ENCODE results near the gene LEMD3.

Gene LEMD3

DNA sequence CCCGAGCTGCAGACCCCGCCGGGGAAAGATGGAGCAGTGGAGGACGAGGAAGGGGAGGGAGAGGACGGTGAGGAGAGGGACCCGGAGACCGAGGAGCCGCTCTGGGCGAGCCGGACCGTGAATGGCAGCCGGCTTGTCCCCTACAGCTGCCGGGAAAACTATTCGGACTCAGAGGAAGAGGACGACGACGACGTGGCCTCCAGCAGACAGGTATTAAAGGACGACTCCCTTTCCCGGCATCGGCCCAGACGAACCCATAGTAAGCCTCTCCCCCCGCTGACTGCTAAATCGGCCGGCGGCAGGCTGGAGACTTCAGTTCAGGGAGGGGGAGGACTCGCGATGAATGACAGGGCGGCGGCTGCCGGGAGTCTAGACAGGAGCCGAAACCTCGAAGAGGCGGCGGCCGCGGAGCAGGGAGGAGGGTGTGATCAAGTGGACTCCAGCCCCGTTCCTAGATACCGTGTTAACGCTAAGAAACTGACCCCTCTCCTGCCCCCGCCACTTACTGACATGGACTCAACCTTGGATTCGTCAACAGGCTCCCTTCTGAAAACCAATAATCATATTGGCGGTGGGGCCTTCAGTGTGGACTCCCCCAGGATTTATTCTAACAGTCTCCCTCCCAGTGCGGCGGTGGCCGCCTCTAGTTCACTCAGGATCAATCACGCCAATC, 962 bp downstream of the LEMD3 start:
- DNase-seq, result peak; percentile 87

DNA sequence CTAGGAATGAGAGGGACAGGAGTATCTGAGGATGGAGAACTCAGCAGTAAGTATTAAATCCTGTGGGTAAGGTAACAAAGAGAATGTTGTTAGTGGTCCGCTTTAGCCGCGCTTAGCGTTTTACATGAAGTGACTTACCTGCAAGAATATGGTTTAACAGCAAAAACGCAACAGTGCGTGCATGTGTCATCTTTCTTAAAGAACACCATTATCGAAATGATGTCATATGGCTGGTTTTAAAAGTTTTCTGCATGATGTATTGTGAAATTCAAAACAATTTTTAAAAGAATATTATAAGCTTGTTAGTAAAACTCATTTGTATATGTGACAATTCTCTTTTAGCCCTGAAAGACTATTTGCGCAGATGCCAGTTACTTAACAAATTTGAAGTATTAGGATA, 1.7 kb downstream of the LEMD3 start:
- DNase-seq, result no peak

DNA sequence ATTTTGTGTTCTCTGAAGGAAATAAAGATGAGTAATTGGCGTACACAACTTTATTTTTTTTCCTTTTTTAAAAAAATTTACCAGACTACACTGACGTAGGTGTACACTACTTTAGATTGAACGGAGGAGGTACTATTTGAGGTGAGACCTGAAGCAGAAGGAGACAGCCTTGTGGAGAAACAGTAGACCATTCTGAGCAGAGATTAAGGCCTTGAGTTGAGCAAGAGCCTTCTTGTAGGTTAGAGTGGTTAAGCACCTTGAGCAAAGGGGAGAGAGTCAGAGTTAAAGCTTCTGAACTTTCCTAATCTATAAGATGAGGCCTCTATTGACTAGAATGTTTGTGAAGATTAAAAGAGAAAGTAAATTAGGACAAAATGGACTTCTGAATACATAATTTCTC, 2.5 kb downstream of the LEMD3 start:
- DNase-seq, result no peak

DNA sequence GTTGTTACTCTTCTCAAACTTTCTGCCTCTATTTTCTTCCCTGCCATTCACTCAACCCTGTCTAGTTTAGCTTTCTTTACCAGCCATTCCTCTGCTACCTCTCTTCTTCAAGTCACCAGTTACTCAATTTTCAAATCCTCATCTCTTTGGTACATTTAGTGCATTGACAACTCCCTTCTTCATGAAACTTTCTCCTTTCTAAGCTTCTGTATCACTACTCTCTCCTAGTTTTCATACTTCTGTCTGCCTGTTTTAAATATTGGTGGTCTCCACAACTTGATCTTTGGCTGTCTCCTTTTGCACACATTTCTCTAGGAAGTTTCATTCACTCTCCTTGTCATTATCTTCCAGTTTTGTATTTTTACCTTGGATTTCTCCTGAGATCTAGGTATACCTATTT, 6.0 kb downstream of the LEMD3 start:
- DNase-seq, result no peak

DNA sequence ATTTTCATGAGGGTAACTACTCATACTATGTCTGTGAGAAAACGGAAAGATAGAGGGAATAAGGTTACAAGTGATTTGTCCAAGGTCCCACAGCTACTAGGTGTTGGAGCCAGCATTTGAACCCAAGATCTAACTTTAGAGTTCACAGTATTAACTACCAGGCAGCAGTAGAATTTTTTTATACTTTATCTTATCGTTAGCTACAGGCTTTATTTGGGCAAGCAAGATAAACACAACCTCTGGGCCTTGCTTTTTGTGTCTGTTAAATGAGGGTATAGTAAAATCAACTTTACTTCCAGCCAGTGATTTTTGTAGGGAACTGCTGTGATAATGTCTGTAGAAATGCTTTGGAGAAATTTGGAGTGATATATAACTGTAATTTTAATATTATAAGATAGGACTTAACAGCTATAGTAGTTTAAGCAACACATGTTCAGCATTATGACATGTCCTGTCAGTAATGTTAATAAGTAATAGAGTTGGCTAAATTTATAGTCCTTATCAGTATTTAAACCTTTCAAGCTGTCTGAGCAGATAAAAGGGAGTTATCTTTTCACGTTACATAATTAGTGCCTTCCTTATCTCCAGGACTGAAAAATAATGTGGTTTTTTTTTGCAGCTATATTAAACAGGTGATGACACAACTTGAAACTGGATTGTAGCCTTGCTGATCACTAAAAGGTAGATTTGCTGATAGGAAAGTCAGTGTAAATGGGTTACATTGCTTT, 12.8 kb downstream of the LEMD3 start:
- DNase-seq, result no peak

DNA sequence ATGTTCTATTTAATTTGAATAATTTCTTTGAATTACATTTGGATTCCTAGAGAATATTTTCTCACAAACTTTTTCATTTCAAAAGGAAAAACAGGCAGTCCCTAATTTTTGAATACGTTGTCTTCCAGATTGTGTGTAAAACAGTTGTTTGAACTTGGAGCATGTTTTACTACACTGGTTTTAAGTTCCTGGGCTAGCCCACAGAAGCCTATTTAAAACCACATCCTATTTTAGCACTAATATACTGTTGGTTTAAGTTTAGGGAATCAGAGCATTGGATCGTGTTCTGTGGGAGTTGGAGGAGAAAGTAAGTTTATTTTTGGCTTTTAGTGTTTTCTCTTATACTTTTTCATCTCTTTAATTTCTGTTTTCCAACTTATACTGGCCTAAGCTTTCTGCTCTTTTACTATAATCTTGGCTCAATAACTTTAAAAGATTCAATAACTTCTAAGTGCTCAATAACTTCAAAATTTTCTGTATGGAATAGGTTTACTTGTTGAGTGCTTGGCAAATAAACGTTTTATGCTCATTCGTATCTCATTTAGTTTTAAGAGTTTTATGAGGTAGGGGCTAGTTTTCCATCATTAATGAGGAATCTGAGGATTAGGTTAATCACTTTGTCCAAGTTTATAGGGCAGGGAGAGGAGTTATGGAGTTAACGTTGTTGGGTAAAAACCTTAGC, 14.9 kb downstream of the LEMD3 start:
- no peak for DNase-seq

DNA sequence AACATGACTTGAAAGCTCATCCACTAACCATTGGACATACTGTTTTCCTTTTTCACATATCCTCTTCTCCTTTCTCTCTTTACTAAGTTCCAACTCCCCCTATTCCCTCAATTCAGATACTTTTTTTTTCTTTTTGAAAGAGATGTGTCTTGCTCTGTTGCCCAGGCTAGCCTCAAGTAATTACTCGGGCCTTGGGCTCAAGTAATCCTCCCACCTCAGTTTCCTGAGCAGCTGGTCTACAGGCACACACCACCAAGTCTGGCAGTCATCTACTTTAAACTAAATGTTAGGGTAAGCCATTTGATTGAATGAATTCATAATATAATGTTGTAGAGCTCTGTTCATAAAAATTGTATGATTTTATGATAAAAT, 15.5 kb downstream of the LEMD3 start:
- DNase-seq, result no peak

DNA sequence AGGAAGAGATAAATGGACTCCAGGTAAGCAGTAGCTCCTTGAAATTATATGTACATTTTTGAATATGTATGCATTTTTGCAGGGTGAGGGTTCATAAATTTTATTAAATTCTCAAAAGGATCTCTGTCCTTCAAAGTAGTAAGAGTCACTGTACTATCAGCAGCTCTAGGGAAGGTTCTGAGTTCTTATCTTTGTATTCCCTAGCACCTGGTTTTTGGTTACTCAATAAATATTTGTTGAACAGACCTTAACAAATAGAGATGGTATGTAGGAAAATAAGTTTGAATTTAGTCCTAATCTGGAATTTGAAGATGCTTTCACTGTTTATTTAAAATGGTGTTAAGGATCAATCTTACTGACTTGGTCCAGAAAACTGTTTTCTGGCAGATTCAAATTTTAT, 18.3 kb downstream of the LEMD3 start:
- no peak for DNase-seq

DNA sequence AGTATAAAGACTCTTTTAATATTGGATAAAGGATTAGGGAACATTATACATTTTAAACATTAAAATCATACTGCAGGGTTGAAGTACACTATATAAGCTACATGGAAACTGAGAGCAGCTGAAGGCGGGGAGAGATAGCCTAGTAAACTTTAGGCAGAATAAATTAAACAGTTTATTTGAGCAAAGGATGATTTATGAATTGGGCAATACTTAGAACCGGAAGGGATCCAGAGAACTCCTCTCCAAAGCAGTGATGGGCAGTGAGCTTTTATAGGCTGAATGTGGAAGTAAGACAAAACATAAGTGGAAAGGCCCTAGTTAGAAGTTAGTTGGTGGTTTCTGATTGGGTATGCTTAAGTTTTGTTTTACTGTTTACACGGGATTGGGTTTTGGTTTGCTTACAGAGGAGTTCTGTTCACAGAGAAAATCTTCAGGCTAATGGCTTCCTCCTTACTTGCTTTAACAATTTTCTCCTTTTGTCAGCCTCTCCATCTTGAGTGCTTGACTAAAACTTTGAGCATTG, 18.9 kb downstream of the LEMD3 start:
- DNase-seq, result no peak

DNA sequence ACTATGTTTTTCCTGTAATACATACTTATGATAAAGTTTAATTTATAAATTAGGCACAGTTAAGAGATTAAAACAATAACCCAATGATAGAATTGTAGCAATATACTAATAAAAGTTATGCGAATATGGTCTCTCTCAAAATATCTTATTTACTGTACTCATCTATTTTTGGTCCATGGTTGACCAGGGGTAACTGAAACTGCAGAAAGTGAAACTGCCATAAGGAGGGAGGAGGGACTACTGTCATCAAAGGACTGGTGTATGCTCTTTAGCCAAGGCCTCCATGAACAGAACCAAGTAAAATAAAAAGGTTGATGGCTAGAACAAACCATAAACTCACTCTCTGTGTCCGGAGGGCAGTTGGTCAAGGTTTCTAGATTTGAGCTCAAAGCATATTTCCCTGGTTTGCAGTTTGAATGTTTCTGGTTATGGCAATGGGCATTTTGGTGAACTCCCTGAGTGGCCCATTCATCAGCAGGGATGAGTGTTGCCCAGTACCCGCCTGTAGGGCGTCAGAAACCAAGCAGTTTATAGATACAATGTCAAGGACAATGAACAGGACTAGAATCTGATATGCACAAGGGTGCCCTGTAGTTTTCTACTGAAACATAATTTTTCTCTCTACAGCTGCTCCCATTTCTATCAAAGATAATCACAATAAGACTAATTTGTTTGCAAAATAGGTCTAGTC, 19.8 kb downstream of the LEMD3 start:
- no peak for DNase-seq

DNA sequence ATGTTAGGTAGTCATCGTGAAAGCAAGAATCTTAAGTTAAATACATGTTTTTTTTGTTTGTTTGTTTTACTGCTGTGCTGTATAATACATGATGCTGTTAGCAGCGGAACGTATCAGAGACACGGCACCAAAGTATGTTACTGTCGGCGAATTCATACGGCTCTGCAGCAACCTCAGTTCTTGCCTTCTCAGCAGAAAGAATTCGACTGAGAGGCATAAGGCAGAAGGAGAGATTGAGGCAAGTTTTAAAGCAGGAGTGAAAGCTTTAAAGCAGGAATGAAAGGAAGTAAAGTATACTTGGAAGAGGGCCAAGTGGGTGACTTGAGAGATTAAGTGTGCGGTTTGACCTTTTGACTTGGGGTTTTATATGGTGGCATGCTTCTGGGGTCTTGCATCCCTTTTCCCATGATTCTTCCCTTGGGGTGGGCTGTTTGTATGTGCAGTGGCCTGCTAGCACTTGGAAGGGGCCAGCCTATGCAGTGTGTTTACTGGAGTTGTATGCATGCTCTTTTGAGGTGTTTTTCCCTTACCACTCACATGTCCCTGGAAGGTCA, 23.7 kb downstream of the LEMD3 start:
- no peak for DNase-seq

DNA sequence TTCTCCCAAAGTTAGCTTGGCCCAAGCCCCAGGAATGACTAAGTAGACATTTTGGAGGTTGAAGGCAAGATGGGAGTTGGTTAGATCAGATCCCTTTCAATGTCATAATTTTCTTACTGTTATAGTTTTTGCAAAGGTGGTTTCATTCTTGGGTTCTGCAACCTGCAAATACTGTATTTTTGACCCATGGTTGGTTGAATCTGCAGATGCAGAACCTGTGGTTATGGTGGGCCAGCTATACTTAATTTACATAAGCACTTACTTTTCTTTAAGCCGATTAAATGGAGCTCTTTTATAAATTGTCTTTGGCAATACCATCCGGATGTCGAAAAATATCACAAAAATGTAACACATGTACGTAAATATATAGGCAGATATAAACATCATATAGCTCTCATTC, 25.6 kb downstream of the LEMD3 start:
- DNase-seq, result no peak

DNA sequence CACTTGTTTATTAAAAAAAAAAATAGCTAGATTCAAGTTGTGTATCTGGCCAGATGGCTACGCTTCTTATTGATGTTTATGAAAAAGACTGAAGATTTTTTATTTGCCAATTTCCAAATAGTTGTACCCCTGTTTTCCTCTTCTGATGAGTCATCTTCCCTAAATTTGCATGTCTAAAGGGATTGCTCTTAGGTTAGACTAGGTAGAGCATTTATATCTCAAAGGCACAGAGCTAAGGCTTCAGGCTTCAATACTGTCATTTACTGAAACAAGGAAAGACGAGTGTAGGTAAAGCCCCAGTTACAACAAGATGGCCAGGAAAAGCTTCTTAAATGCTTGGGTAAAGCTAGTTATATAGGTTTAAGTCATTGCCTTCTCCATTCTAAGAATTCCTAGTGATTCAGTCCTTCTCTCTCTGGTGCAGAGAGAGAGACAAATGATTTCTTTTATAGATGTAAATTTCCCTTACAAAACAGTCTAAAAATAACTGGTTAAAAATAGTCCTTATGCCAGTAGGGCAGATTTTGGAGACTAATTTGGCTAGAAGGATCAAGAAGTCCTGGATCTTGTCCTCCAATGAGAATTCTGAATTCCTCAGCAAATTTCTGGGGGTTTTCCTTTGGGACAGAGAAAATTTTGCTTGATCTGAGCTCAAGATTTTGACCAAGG, 26.1 kb downstream of the LEMD3 start:
- DNase-seq, result no peak

DNA sequence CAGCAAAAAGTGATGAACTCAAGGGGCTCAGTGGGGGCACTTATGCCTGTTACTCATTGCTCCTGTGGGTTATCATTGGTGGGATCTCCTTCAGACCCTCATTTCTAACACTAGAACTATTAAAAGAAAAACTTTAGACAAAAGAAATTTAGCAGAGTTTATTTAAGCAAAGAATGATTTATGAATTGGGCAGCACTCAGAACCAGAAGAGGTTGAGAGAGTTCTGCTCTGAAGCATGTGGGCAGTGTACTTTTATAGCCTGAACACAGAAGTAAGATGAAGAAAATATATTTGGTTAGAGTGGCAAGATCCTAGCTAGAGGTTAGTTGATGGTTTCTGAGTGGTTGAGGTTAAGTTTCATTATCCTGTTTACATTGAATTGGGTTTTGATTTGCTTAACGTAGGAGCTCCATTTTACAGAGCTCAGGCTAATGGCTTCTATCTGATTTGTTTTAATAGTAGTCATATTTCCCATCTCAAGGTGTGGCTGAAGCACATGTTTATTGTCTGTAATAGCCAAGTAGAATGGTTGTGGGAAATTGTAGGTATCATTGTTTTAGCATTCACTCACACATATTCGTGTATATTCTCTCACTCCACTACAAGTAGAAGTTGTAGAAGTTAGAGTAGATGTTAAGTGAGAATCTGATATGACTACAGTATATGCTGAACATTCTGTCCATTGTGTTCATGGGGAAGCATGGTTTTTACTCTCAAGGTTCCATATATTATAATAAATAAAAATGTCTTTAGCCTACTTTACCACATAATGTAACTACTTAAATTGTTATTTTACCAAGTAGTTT, 27.6 kb downstream of the LEMD3 start:
- DNase-seq, result no peak

DNA sequence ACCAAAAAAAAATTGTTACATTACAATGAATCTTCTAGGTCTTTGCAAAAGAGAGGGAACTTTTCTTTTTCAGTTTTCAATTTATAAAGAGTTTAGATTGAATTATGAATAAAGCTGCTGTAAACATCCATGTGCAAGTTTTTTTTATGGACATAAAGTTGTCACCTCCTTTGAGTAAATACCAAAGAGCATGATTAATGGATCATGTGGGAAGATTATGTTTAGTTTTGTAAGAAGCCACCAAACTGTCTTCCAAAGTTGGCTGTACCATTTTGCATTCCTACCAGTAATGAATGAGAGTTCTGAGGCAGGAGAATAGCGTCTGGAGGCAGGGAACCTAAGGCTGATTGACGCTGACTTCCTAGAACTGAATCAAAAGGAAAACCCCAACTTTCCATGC, 30.2 kb downstream of the LEMD3 start:
- no peak for DNase-seq

DNA sequence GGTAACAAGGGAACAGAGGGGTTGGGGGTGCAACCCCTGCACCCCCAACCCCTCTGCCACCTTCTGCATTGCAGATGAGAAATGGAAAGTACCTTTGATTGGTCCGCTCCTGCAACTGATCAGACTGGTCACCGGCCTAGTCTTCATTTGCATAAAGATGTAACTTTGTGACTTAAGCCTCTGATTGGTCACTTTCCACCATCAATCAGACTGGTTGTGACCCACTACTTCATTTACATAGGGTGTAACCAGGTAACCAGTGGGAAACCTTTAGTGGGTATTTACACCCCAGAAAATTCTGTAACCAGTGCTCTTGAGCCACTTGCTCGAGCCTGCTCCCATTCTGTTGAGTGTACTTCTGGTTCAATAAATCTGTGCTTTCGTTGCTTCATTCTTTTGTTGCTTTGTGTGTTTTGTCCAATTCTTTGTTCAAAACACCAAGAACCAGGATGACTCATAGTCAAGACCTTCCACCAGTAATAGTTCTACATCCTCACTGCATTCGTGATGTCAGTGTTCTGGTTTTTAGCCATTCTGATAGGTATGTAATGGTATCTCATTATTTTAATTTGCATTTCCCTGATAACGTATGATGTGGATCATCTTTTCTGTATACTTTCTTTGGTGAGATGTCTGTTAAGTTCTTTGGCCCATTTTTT, 30.8 kb downstream of the LEMD3 start:
- DNase-seq, result no peak

DNA sequence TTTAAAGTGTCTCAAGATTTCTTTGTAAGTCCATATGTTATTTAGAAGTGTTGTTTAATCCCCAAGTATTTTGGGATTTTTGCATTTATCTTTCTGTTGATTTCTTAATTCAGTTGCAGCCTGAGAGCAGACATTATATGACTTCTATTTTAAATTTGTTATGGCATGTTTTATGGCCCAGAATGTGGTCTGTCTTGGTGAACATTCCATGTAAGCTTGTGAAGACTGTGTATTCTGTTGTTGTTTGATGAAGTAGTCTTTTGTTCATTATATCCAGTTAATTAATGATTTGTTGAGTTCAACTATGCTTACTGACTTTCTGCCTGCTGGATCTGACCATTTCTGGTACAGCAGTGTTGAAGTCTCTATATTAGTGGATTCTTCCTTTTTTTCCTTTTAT, 34.0 kb downstream of the LEMD3 start:
- DNase-seq, result no peak

DNA sequence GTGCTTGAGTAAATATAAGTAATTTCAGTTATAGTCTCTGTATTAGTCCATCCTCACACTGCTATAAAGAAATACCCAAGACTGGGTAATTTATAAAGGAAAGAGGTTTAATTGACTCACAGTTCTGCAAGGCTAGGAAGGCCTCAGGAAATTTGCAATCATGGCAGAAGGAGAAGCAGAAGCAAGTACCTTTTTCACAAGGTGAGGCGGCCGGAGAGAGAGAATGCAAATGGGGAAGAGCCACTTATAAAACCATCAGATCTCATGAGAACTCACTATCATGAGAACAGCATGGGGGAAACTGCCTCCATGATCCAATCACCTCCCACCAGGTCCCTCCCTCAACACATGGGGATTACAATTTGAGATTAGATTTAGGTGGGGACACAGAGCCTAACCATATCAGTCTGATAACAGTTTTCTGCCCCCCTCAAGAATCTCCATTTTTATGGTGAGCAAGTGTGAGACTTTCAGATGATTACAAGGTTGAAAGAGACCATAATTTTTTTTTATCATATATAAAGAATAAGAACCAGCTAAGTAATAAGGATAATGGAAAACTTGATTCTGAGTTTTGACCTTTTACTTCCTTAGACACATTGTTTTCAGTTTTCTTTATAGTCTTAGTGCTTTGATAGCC, 35.6 kb downstream of the LEMD3 start:
- DNase-seq, result no peak

DNA sequence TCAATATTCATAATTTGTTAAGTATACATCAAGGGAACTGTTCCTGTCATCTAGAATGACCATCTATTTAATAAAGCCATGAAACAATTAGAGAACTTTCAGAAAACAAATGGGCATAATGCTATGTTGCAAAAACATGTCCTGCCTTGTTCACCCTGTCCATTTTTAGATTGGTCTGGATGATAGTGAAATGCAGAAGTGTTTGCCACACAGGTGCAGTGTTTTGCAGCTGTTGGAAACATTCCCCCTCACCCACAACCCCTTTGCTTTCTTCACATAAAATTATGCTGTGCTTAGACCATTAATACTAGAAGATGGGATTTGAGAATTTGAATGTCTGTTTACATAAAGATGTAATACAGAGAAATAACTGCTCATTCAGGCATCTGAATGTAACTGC, 36.5 kb downstream of the LEMD3 start:
- no peak for DNase-seq

DNA sequence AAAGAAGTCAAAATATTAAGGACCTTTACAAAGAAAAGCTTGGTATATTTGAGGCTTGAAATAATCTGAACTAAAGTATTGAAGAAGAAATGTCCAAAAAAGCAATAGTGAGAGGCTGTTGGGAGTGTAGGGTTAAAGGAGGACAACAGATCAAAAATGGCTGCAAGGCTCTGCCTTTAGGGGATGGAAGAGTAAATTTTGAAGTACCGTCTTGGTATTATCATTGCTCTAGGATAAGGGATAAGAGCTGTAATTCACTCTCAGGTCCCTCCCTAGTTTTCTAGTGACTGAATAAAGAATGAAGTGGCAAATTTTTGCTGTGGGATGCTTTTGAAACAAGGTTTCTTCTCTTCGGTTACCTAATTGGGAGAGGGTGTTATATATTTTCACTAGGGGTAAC, 38.7 kb downstream of the LEMD3 start:
- DNase-seq, result no peak
